ENCODE measurements around the gene ZGLP1.
A peak's percentile ranks its signal among the peaks of the same experiment; 100 is the strongest.

ZGLP1 gene

DNA sequence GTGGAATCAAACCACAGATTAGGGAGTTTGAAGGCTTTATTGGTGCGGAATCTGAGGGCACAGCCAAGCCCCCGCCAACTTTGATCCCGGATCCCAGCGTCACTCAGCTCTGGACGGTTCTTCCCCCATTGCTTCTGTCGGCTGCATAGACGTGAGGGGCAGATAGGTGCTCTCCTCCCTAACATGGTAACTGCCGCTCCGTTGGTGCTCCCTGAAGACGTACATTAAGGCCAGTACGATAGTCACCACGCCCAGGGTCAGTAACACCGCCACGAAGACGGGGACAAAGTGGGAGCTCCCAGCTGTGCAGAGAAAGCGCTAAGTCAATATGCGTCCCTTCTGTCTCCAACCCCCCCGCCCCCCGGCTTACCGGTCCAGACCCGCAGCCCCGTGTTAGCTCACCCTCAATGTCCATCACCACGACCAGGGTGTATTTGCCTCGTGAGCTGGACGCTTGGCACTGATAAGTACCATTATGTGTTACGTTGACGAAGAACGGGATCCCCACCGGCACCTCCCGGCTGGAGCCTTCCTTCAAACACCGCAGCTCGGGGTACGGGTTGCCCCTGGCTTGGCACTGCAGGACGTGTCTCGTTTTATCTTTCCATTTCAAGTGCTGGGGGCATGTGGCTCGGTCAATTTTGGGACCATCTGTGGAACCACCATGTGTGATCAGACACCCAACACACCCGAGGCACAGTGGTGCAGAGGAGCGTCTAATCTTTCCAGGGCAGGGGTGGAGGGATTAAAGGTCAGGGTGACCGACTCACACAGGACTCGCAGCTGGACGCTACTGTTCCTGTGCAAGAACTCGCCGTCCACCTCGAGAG lies 24.4 kb upstream of the ZGLP1 start:
- H3K4me3 ChIP-seq (ENCODE audit: low read depth, low read length), result peak overlapping the region; percentile 64
- TF ChIP-seq, protein P1, sequence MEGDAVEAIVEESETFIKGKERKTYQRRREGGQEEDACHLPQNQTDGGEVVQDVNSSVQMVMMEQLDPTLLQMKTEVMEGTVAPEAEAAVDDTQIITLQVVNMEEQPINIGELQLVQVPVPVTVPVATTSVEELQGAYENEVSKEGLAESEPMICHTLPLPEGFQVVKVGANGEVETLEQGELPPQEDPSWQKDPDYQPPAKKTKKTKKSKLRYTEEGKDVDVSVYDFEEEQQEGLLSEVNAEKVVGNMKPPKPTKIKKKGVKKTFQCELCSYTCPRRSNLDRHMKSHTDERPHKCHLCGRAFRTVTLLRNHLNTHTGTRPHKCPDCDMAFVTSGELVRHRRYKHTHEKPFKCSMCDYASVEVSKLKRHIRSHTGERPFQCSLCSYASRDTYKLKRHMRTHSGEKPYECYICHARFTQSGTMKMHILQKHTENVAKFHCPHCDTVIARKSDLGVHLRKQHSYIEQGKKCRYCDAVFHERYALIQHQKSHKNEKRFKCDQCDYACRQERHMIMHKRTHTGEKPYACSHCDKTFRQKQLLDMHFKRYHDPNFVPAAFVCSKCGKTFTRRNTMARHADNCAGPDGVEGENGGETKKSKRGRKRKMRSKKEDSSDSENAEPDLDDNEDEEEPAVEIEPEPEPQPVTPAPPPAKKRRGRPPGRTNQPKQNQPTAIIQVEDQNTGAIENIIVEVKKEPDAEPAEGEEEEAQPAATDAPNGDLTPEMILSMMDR (IDR thresholded peaks at IDR 0.05; ENCODE audit: borderline replicate concordance, insufficient read depth, low read depth, low read length), result no peak

DNA sequence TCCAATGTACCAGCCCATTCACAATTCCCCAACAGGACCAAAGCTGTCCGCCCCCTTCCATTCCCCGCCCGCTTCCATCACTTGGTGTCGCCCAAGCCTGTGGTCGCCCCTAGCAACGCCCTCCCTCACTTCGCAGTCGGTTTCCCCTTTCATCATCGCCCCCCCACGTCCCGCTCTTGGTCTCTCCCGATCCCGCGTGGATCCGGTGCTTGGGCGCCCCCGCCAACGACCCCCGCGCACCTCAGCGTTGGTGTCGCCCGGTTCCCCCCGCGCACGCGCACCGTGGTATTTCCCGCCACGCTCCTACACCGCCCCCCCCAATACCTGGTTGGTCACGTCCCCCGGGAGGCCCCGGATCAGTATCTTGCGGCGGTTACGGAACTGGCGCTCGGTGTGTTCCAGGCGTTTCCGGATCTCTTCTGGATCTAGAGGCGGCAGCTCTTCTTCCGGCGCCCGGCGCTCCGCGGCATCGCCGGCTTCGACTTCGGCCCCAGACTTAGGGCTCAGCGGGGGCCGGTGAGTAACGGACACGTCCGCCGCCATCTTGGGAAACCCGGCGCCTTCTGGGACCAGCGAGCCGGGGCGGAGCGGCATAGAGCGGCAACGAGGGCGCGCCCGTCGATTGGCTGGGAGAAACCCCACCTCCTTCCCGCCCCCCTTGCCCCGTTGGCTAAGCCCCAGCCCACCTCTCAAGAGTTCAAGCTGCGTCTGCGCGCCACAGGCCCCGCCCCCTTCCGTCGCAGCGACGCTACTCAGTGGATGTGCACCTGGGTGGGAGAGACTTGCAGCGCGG lies 23.5 kb upstream of the ZGLP1 start, which contains the start of gene RAVER1:
Gene RAVER1 (minus strand): TSS at position 565 of the 793 bp plus-strand sequence. CDS start 22 bp downstream, at position 543.
- TF ChIP-seq, protein P1 (IDR thresholded peaks at IDR 0.05; ENCODE audit: borderline replicate concordance, insufficient read depth, low read depth, low read length), result no peak
- peak within 1 kb of the TSS; percentile 64 for H3K4me3 ChIP-seq (ENCODE audit: low read depth, low read length)

DNA sequence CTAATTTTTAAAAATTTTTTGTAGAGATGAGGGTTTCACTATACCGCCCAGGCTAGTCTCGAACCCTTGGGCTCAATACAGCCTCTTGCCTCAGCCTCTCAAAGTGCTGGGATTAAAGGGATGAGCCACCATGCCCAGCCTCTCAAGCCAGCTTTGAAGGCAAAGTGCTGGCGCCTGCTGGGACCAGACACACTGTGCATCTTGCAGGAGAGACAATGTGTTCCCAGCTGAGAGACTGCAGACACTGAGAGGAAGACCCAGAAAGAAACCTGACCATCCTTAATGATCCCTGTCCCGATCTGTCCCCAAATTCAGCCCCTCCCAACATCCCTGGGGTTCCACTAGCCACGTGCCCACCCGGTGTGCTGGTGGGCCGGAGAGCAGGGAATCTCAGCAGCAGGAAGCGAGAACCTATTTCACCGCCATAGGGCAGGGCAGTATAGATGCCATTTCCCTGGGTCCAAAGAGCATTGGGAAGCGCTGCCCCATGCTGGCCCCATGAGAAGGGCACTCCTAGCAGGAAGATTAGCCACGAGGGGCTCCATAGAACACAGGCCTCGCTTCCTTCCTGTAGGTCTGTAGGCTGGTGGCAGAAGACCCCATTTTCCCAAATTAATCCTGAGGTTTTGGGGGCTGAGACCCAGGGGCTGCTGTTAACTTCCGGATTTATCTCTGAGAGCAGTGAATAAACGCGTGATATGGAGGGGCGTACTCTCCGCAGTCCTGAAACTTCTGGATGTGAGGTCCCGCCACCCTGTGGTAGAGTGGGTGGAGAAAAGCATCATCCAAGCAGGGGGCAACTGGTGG lies 22.7 kb upstream of the ZGLP1 start:
- peak overlapping the region; percentile 64 for H3K4me3 ChIP-seq (ENCODE audit: low read depth, low read length)
- TF ChIP-seq, protein P1 (IDR thresholded peaks at IDR 0.05; ENCODE audit: borderline replicate concordance, insufficient read depth, low read depth, low read length), result no peak

DNA sequence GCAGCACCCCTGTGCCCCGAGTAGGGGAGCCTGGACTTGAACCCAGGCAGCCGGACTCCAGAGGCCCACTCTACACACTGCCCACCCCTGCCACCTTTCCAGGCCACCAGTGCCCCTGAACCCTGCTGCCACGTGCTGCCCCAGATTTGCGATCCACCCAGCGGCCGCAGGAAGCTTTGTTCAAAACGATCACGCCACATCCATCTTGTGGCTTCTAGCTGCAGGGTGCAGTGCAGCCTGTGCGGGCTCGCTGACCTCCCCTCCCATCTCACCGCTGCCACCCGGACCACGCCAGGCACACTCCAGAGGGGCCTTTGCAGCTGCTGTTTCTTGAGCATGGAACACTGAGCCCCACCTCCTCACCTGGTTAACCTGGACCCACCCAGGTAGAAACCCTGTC lies 19.9 kb upstream of the ZGLP1 start:
- TF ChIP-seq, protein P1 (IDR thresholded peaks at IDR 0.05; ENCODE audit: borderline replicate concordance, insufficient read depth, low read depth, low read length), result no peak
- H3K4me3 ChIP-seq (ENCODE audit: low read depth, low read length), result no peak overlapping the region

DNA sequence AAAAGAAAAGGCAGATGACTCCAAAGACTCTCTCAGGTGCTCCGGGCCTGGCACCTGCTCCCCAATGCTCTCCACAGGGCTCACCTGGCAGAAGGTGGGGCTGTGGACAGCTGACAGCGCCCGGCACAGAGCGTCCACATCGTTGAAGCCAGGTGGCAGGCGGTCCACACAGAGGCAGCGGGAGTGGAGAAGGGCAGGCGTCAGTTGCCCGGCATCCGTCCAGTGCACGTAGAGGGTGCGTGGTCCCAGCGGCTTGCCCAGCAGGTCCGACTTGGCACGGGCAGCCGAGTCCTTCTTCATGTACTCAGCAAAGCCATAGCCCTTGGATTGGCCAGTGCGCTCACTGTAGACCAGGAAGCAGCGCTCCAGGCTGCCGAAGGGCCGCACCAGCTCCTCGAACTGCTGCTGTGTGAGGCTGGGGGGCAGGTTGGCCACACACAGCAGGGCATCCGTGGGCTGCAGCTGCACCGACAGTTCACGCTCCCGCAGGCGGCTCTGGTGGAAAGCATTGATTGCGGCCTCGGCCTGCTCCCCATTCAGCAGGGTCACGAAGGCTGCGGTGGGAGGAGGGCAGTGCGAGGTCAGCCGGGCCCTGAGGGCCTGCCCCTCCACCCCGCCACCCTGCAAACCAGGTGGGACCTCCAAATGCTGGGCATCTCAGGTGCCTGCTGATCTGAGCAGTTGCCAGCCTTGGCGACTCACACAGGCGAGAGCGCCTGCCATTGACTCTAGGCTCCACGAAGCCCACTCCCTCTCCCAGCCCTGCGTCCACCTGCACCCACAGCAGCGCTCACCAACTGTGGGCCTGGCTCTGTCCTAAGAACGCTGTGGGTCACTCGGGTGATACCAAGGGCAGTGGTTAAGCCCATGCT lies 19.2 kb upstream of the ZGLP1 start:
- TF ChIP-seq, protein P1 (IDR thresholded peaks at IDR 0.05; ENCODE audit: borderline replicate concordance, insufficient read depth, low read depth, low read length), result no peak
- H3K4me3 ChIP-seq (ENCODE audit: low read depth, low read length), result no peak overlapping the region

DNA sequence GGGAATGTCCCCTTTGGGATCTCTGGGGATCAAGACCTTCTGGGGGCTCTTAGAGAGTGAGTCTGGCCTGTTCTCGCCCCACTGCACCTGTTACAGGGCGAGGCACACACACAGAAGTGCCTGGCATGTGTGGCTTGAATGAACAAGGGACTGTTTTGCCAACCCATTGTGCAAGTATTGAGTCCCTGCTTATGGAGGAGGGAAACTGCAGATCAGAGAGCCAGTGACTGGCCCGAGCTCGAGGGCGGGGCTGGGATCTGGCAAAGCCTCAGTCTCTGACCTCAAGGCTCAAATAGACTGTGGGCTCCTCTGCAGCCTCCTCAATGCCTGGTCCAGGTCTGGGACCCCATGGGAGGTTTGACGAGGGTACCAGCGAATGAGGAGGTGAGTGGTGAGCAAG lies 18.2 kb upstream of the ZGLP1 start:
- TF ChIP-seq, protein P1 (IDR thresholded peaks at IDR 0.05; ENCODE audit: borderline replicate concordance, insufficient read depth, low read depth, low read length), result no peak
- no peak overlapping the region for H3K4me3 ChIP-seq (ENCODE audit: low read depth, low read length)
